ENCODE data around the gene ZBBX. TPM values are rescaled to one million over a fixed set of nuclear protein-coding genes. Genes with fewer than 3 reads are reported as not detected.
"Not testable (repeated sequence)": the region's sequence is repeated elsewhere in the genome, so short reads cannot be mapped to it uniquely, and the experiment has no call there.

ZBBX gene
- polyA plus RNA-seq: under 1 TPM in 1 of 3 donors, not detected in 2; 0.07 TPM

- H3K27ac ChIP-seq (ENCODE audit: low read depth, low read length): no peak within 1 kb of the TSS
- WGBS, 3 donors: 1 to 2% (median 2%) methylated on average over 28 of the region's 28 CpGs
Measured at GRCh38 chr3:167380004-167380689, at the start of gene ZBBX. Gene ZBBX, minus strand, starts transcription at chr3:167380297. Its CDS starts 7,396 bp downstream, at chr3:167372901.

- not testable (repeated sequence) for H3K27ac ChIP-seq (ENCODE audit: low read depth, low read length)
- 89 to 93% (median 92%) methylated on average over 3 of the region's 3 CpGs for WGBS, 3 donors
Measured at GRCh38 chr3:167426962-167427361, 46.9 kb upstream of the ZBBX start.

GRCh38 chr3:167422396-167422795 is 42.3 kb upstream of the ZBBX start:
- not testable (repeated sequence) for H3K27ac ChIP-seq (ENCODE audit: low read depth, low read length)
- WGBS, 3 donors: 87 to 88% (median 87%) methylated on average over 4 of the region's 4 CpGs

- H3K27ac ChIP-seq (ENCODE audit: low read depth, low read length): no peak overlapping the region
- WGBS, 3 donors: 62 to 85% (median 66%) methylated on average over 1 of the region's 1 CpG
Measured at GRCh38 chr3:167409611-167410010, 29.5 kb upstream of the ZBBX start.

- no peak overlapping the region for H3K27ac ChIP-seq (ENCODE audit: low read depth, low read length)
- 46 to 72% (median 57%) methylated on average over 3 of the region's 3 CpGs for WGBS, 3 donors
Measured at GRCh38 chr3:167406876-167407492, 26.9 kb upstream of the ZBBX start.

GRCh38 chr3:167397826-167398225 is 17.7 kb upstream of the ZBBX start:
- H3K27ac ChIP-seq (ENCODE audit: low read depth, low read length): no peak overlapping the region
- 36 to 77% (median 65%) methylated on average over 1 of the region's 1 CpG for WGBS, 3 donors

- 76 to 86% (median 86%) methylated on average over 2 of the region's 2 CpGs for WGBS, 3 donors
- no peak overlapping the region for H3K27ac ChIP-seq (ENCODE audit: low read depth, low read length)
Measured at GRCh38 chr3:167396075-167396474, 16.0 kb upstream of the ZBBX start.

GRCh38 chr3:167394003-167394402 is 13.9 kb upstream of the ZBBX start:
- WGBS, 3 donors: 29 to 47% (median 46%) methylated on average over 2 of the region's 2 CpGs
- H3K27ac ChIP-seq (ENCODE audit: low read depth, low read length): no peak overlapping the region

GRCh38 chr3:167382155-167382554 is 2.1 kb upstream of the ZBBX start:
- 76 to 94% (median 93%) methylated on average over 3 of the region's 3 CpGs for WGBS, 3 donors
- H3K27ac ChIP-seq (ENCODE audit: low read depth, low read length): no peak overlapping the region

- H3K27ac ChIP-seq (ENCODE audit: low read depth, low read length): no peak overlapping the region
- 89 to 99% (median 96%) methylated on average over 6 of the region's 6 CpGs for WGBS, 3 donors
Measured at GRCh38 chr3:167375478-167375877, 4.6 kb downstream of the ZBBX start.

- no peak overlapping the region for H3K27ac ChIP-seq (ENCODE audit: low read depth, low read length)
- 87 to 91% (median 89%) methylated on average over 3 of the region's 3 CpGs for WGBS, 3 donors
Measured at GRCh38 chr3:167372138-167372537, 8.0 kb downstream of the ZBBX start.

GRCh38 chr3:167361948-167362347 is 18.1 kb downstream of the ZBBX start:
- WGBS, 3 donors: 95 to 97% (median 97%) methylated on average over 1 of the region's 1 CpG

GRCh38 chr3:167361306-167361705 is 18.8 kb downstream of the ZBBX start:
- WGBS, 3 donors: 80 to 84% (median 81%) methylated on average over 1 of the region's 1 CpG

More at GRCh38 chr3:167361948-167362347, 18.1 kb downstream of the ZBBX start:
- H3K27ac ChIP-seq (ENCODE audit: low read depth, low read length): no peak overlapping the region

GRCh38 chr3:167355446-167355845 is 24.7 kb downstream of the ZBBX start:
- H3K27ac ChIP-seq (ENCODE audit: low read depth, low read length): no peak overlapping the region

More at GRCh38 chr3:167361306-167361705, 18.8 kb downstream of the ZBBX start:
- H3K27ac ChIP-seq (ENCODE audit: low read depth, low read length): no peak overlapping the region

- WGBS, 3 donors: 61 to 63% (median 62%) methylated on average over 1 of the region's 1 CpG
Measured at GRCh38 chr3:167354751-167355150, 25.3 kb downstream of the ZBBX start.

GRCh38 chr3:167350245-167350862 is 29.7 kb downstream of the ZBBX start:
- no peak overlapping the region for H3K27ac ChIP-seq (ENCODE audit: low read depth, low read length)
- WGBS, 3 donors: 17 to 52% (median 46%) methylated on average over 2 of the region's 2 CpGs

More at GRCh38 chr3:167354751-167355150, 25.3 kb downstream of the ZBBX start:
- H3K27ac ChIP-seq (ENCODE audit: low read depth, low read length): no peak overlapping the region

GRCh38 chr3:167346171-167346570 is 33.9 kb downstream of the ZBBX start:
- WGBS, 3 donors: 24 to 82% (median 82%) methylated on average over 1 of the region's 1 CpG
- H3K27ac ChIP-seq (ENCODE audit: low read depth, low read length): no peak overlapping the region

GRCh38 chr3:167330993-167331785 is 48.9 kb downstream of the ZBBX start:
- H3K27ac ChIP-seq (ENCODE audit: low read depth, low read length): no peak overlapping the region
- WGBS, 3 donors: 80 to 85% (median 81%) methylated on average over 5 of the region's 5 CpGs

GRCh38 chr3:167323572-167323971 is 56.5 kb downstream of the ZBBX start:
- H3K27ac ChIP-seq (ENCODE audit: low read depth, low read length): no peak overlapping the region
- WGBS, 3 donors: 74 to 85% (median 79%) methylated on average over 2 of the region's 2 CpGs
